LoVo (cell line): ENCODE measurements around the gene ARHGAP18.

Experiments
- DNase-seq: peaks from one replicate; pipeline ENCODE4 v3.0.0-alpha.2; 2016; ENCODE audit warnings: low spot score

Gene ARHGAP18

DNA sequence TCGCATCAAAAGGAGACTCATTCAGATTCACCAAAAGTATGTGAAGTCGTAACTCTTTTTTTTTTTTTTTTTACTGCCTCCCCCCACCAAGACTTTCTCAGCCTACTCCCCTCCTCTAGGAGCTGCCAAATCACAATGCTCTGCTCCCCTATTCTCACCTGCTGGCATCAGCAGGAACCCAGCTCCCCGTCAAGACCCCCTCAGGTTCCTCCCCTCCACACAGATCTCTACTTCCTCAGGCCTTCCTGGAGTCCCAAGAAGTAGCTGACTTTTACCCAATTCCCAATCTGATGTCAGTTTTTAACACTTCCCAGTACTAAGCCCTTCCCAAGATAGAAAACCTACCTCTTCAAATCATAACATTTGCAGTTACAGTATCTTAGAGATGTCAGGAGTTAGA, 39.3 kb downstream of the ARHGAP18 start:
- DNase-seq, result no peak

- no peak for DNase-seq
These were observed 42.4 kb downstream of the ARHGAP18 start for GRCh38 chr6:129667621-129668020.

DNA sequence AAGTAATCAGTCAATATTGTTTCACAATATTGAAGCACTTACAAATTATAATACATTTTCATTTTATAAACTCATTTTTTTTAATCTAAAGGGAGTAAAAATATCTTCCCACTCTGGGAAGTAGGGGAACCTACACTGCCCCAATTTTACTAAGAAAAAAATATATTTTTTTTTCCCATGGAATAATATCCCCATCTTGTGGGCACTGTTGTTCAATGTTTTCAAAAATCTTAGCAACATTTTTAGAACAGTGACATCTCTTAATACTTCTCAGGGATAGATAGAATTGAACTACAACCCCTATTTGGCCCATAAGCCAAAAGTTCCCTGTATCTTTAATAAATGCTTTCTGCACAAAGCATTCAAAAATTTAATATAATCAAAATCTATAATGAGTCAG, 42.9 kb downstream of the ARHGAP18 start:
- no peak for DNase-seq

- no peak for DNase-seq
These were observed 44.4 kb downstream of the ARHGAP18 start for GRCh38 chr6:129665555-129665954.

GRCh38 chr6:129663531-129663930, 46.4 kb downstream of the ARHGAP18 start:
- DNase-seq, result peak; percentile 57

- no peak for DNase-seq
These were observed 47.0 kb downstream of the ARHGAP18 start for GRCh38 chr6:129662980-129663431.

DNA sequence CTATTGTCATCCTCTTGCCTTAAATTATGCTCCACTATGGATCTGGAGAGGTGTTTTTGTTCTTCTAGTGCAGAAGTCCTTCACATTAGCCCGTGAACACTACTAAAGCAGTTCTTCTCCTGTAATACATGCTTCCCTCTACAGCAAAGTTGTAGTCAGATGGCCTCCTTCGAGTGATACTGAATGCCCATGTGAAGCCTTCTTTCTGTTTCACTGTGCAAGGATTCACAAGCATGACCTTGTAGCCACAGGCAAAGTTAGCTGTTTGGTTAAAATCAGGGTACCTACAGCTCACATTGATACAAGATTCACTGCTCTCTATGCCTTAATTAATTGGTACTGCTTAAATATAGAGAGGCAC, 47.6 kb downstream of the ARHGAP18 start:
- DNase-seq, result no peak

DNA sequence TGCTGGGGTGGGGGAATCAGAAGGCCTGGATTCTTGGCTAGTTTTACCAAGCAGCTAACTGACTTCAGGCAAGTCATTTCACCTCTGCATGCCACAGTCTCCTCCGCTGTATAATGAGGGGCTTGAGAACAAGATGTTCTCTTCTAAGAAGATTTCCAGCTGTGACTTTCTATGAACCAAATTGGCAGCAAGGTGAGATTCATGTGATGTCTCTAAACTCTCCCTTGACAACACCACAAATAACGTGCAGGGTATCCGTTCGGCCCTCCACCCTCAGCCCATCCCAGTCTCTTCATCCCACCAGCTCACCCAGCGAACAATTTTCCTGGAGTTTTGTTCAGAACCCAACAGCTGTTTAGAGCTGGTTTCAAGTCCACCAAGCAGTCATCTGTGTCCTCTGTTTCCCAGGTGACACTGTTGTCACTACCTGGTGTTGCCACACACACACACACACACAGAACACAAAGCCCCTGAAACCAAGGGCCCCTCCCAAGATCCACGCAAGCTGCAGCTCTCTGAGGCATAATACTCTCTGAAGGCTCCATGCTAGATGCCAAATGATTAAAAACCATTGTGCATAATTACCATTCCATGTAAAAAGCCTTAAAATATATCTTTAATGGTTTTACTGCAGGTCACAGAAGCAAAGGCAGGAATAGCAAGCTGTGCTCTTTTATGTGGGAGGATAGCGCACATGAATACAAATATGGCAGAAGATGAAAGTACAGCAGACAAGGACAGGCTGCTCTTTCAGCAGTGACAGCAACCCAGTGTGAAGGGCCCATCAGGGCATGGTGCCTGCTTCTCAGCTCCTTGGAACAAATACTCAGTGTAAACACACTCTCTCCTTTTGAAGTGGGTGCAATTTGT, 48.2 kb downstream of the ARHGAP18 start:
- DNase-seq, result no peak

DNA sequence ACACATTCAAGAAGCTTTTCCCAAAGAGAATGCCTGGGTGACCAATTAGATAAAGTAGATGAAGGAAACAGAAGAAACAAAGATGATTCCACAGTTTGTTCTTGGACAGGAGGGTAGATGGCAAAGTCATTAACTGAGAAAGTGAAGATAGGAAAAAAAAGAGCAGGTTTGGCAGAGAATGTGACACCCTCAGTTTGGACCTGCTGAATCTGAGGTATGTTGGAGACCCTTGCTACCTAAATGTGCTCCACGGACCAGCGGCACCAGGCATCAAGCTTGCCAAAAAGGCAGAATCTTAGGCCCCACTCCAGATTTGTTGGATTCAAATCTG, 49.7 kb downstream of the ARHGAP18 start:
- no peak for DNase-seq

DNA sequence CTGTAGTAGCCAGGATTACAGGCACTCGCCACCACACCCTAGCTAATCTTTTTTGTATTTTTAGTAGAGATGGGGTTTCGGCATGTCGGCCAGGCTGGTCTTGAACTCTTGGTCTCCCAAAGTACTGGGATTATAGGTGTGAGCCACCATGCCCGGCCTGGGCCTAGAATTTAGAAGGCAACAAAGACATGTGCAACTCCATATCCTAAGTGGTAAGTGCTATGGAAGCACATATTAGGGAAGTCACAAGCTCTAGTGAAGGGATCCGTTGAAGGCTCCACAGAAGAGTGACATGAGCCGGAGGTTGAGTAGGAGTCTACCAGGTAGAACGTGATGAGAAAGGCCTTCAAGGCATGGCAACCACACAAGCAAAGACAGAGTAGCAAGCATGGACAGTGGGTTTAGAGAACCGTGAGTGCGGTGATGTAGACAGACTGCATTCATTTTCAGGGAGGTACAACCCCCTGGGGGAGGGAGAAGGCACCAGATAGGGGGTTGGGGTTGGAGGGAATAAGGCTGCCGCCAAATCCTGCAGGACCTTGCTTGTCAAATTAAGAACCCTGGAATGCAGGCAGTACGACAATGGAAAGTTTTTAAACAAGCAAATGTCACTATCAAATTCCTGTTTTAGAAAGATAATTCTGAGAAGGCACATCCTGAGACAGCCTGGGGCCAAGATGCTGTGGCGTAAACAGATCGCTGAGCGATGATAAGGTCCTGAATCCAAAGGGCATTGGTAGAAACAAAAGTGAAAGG, 50.2 kb downstream of the ARHGAP18 start:
- no peak for DNase-seq

DNA sequence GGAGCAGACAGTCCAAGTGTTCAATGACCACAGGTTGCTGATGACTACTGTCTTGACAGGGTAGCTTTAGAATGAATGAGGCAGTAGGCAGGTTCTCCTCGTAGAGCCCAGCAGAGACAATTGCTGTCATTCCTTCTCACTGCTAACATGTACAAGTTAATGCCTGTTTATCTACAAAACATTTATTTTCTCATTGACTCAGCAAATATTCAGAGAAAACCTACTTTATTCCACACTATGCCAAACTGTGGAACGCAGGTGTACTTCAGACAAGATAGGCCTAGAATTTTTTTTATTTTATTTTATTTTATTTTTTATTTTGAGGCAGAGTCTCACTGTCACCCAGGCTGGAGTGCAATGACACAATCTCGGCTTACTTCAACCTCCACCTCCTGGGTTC, 50.8 kb downstream of the ARHGAP18 start:
- DNase-seq, result no peak

DNA sequence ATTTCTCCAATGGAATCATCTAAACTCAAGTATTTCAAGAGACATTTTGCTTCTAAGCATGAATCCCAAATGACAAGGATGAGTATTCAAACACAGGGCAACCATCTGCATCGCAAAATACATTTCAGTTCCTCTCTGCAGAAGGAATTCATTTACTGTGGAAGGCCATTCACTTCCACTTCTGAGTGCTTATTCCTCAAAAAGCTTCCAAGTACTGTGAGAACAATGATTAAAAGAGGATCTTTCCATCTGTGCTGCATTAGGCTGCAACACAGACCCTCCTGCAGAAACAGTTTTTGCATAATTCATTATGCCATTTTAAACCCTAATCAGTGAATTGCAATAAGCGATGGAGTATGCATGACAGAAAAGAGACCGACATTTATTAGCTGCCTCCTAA, 52.5 kb downstream of the ARHGAP18 start:
- DNase-seq, result no peak

- no peak for DNase-seq
These were observed 54.6 kb downstream of the ARHGAP18 start for GRCh38 chr6:129655334-129655733.

DNA sequence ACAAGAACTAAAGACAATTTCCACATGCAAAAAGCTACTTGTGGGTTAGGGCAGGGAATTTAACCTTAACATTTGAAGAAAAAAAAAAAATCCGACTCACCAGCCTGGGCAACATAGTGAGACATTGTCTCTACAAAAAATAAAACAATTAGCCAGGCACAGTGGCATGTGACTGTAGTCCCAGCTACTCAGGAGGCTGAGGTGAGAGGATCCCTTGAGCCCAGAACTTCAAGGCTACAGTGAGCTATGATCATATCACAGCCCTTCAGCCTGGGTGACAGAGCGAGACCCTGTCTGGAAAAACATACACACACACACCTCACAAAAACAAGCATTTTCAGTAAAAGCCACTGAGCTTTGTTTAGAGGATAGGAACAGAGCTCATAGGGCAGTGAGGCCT, 56.2 kb downstream of the ARHGAP18 start:
- DNase-seq, result no peak

DNA sequence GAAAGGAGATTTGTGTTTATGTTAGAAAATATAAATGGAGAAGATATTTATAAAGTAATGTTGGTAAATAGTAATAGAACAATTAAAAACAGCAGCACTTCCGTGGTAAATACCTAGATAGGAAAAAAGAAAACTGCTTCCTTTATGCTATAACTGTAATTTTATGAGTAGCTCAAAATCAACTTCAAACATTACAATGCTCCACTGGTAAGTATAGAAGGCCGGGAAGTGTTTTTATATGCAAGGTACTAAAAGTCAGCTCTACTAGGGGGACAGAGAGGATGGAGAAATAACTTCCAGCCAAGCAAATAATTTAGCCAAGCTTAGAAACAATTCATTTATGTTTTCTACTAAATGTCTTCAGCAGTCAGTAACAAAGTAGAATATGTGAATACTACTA, 56.7 kb downstream of the ARHGAP18 start:
- no peak for DNase-seq

- no peak for DNase-seq
These were observed 58.7 kb downstream of the ARHGAP18 start for GRCh38 chr6:129651291-129651691.

GRCh38 chr6:129648819-129649491, 61.0 kb downstream of the ARHGAP18 start:
- no peak for DNase-seq

GRCh38 chr6:129647044-129647443, 62.9 kb downstream of the ARHGAP18 start:
- no peak for DNase-seq

DNA sequence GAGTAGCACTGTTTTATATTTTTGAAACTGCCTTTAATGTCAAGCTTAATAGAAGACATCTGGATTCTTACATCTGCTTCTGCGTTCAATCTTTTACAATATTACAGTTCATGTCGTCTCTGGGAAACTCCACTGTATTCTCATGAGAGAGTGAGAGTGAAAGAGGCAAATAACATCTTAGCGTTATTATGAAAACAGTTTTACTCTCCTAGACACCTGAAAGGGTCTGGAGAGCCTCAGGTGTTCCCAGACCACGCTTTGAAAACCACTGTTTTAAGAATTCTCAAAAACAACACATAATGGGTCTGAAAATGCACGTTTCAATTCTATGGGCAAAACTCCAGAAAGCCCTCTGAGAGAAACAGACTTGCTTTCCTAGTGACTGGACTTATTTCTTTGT, 63.3 kb downstream of the ARHGAP18 start:
- DNase-seq, result no peak

DNA sequence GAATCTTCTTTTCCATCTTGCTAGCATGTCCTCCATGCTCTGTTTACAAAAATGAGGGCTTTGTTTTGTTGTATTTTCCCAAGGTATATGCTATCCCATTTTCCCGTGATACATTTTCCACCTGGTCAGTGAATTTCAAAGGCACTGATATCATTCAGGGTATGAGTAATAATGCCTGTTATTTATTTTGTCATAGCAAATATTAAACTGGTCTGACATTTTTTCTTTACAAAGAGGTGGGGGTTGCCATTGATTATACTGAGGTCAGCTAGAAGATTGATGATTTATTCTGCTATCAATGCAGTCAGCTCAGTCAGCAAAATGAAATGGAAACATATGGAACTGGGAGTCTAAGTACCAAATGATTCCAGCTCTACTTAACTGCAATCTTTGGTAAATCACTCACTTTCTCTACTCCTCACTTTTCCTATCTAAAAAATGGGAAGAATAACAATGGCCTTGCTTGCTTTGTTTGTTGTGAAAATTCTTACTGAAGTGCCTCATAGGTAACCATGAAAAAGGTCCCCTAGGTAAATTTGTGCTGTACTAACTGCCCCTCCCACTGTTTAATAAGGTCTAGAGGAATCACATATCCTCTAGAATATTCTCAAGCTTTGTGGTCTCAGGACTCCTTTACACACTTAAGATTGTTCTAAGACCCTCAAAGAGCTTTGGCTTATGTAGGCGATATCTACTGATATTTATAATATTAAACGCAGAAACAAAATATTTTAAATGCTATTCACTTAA, 64.0 kb downstream of the ARHGAP18 start:
- no peak for DNase-seq

DNA sequence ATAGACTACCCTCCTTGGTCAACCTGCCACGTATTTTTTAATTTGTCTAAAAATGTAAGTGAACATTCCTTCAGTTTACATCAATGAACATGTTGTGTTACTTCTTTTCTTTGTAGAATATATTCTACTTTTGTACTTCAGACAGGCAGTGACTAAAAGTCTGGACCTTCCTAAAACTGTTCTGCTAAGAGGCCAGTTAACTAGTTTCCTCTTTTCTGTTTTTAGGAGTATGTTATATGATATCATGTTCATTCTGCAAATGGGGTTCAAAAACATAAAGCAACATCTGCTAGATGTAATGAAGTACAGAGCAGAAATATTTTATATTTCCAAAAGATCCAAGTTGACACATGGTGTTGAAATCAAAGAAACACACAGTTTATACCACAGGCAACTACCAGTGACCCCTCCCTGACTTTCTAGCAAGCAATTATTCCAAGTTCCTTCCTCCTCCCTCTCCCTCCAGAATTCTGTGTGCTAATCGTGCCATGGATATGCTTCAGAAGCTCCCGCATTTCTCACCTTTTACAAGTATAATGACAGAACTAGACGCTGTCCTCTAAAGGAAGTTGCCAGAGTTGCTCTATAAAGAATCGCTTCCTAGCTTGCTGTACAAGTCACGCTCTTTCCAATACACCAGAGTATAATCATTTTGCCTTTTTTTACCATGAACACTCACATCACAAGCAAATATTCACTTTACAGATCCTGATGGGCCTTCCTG, 64.7 kb downstream of the ARHGAP18 start:
- DNase-seq, result no peak
